ENCODE data around the gene RAN.
"Not testable (repeated sequence)": the region's sequence is repeated elsewhere in the genome, so short reads cannot be mapped to it uniquely, and the experiment has no call there.

GRCh38 chr12:130875708-130876107 is 3.8 kb downstream of the RAN start:
- not testable (repeated sequence) for TF ChIP-seq CTCF (conservative IDR thresholded peaks at IDR 0.05 in 1 of 2, IDR thresholded peaks at IDR 0.05 in 1 of 2; ENCODE audit: extremely low read depth in 1 of 2, insufficient read depth in 1 of 2, low read depth in 1 of 2, low read length in 2 of 2); EZH2 (IDR thresholded peaks at IDR 0.05; ENCODE audit: borderline replicate concordance, low read length)

Data from mammary epithelial cell (primary cell).